HepG2 (cell line): Measurements from ENCODE around the gene NR5A2. TPM values are rescaled to one million over a fixed set of nuclear protein-coding genes. Genes with fewer than 3 reads are reported as not detected.

Experiments
- ATAC-seq: fragments of 200-7000 bp; cut with Tn5 transposase; 3 replicates; pipeline ENCODE4 v1.9.1; 2020; ENCODE audit warnings: mild to moderate bottlenecking, moderate library complexity
- BruUV-seq: library from RNA; stranded (reverse); fragments of 400-500 nt; replicated peaks from 2 replicates; lab custom pipeline; 2021; lab: Mats Ljungman, UMichigan
- CTCF ChIA-PET: fragments of 300-600 bp; formaldehyde crosslinking; extraction: SDS; loops from one replicate; lab custom pipeline; 2021; ENCODE audit warnings: low total read pairs, inconsistent platforms, low intra/inter-chr PET ratio; lab: Yijun Ruan, JAX
- POLR2A ChIA-PET: fragments of 350-600 bp; sonication (Branson Sonifier 250); formaldehyde crosslinking; loops from one replicate; lab custom pipeline; 2020; ENCODE audit warnings: antibody characterized with exemption, inconsistent platforms; lab: Yijun Ruan, JAX
- DNase-seq: peaks from one replicate; pipeline ENCODE4 v3.0.0-alpha.2; 2015; ENCODE audit warnings: low spot score
- FAIRE-seq: peaks from 3 replicates; lab custom pipeline; 2011; peaks lifted over from hg19 to GRCh38; lab: Jason Lieb, UNC
- H2AFZ ChIP-seq: one replicate; pipeline ENCODE4 v1.6.1; 2011; ENCODE audit warnings: low read length, inconsistent platforms
- H3K27ac ChIP-seq: fragments of 300-600 bp; 3 replicates; pipeline ENCODE4 v1.8.0; 2011; ENCODE audit warnings: mixed run types, mild to moderate bottlenecking, mixed read lengths, low read length, inconsistent platforms; ENCODE audit not compliant: insufficient read depth; ENCODE audit errors: extremely low read length
- H3K27me3 ChIP-seq, 2 experiments: fragments of 200-600 bp in 1 of 2; 2 replicates in 1 of 2; 3 replicates in 1 of 2; pipeline versions ENCODE4 v1.6.0 to v1.8.0; 2011; ENCODE audit warnings: low read length in 2 of 2, mild to moderate bottlenecking in 2 of 2, moderate library complexity in 2 of 2, inconsistent platforms in 1 of 2; ENCODE audit not compliant: insufficient read depth in 2 of 2, control insufficient read depth in 1 of 2
- H3K36me3 ChIP-seq, 2 experiments: fragments of 200-600 bp in 1 of 2; replicated peaks in 1 of 2; 2 replicates in 1 of 2; 3 replicates in 1 of 2; pipeline versions ENCODE4 v1.5.1 to v1.8.0; 2011; ENCODE audit warnings: low read length in 2 of 2, inconsistent platforms in 1 of 2; ENCODE audit not compliant: insufficient read depth in 2 of 2, control insufficient read depth in 1 of 2
- H3K4me1 ChIP-seq: 2 replicates; pipeline ENCODE4 v1.5.1; 2012; ENCODE audit warnings: low read length, inconsistent platforms; ENCODE audit not compliant: insufficient read depth
- H3K4me2 ChIP-seq: 2 replicates; pipeline ENCODE4 v1.6.0; 2011; ENCODE audit warnings: low read depth, low read length, inconsistent platforms
- H3K4me3 ChIP-seq, 3 experiments: fragments of 200-600 bp in 1 of 3; sonication (generic), shearing (Covaris generic) in 1 of 3; replicated peaks in 1 of 3; 2 replicates each; pipeline ENCODE4 v1.5.1; 2011 to 2016; ENCODE audit warnings: low read length in 3 of 3, inconsistent platforms in 2 of 3, low read depth in 2 of 3, mild to moderate bottlenecking in 2 of 3, control low read depth in 1 of 3, mixed read lengths in 1 of 3; ENCODE audit not compliant: insufficient read depth in 1 of 3
- H3K79me2 ChIP-seq: one replicate; pipeline ENCODE4 v1.6.1; 2011; ENCODE audit warnings: low read length, inconsistent platforms; ENCODE audit not compliant: insufficient read depth
- H3K9ac ChIP-seq: 2 replicates; pipeline ENCODE4 v1.6.0; 2011; ENCODE audit warnings: mild to moderate bottlenecking, low read depth, low read length, inconsistent platforms; ENCODE audit not compliant: insufficient read depth
- H3K9me3 ChIP-seq: 2 replicates; pipeline ENCODE4 v1.5.1; 2012; ENCODE audit warnings: mild to moderate bottlenecking, low read length
- H4K20me1 ChIP-seq: 2 replicates; pipeline ENCODE4 v1.6.0; 2011; ENCODE audit warnings: inconsistent platforms, mild to moderate bottlenecking, low read length, moderate library complexity; ENCODE audit not compliant: insufficient read depth
- ATM ChIP-seq: fragments of 450-650 bp; IDR thresholded peaks from 2 replicates; pipeline ENCODE4 v1.7.1; 2017; ENCODE audit warnings: mild to moderate bottlenecking, borderline replicate concordance
- FOXJ3 ChIP-seq: sonication (generic); formaldehyde crosslinking; IDR thresholded peaks from 2 replicates; pipeline ENCODE4 v1.4.0; 2020; ENCODE audit warnings: missing genetic modification reagents, mild to moderate bottlenecking, borderline replicate concordance
- HMGA1 ChIP-seq: sonication (generic); formaldehyde crosslinking; conservative IDR thresholded peaks from 2 replicates; pipeline ENCODE4 v1.4.0; 2020; ENCODE audit warnings: missing genetic modification reagents
- MEF2D ChIP-seq: sonication (generic); formaldehyde crosslinking; IDR thresholded peaks from 2 replicates; pipeline ENCODE4 v1.5.1; 2020; ENCODE audit warnings: mild to moderate bottlenecking, missing genetic modification reagents
- MLLT10 ChIP-seq: sonication (generic); formaldehyde crosslinking; IDR thresholded peaks from 2 replicates; pipeline ENCODE4 v1.4.0; 2020; ENCODE audit warnings: missing genetic modification reagents
- NFYC ChIP-seq: IDR thresholded peaks from 2 replicates; pipeline ENCODE4 v1.6.1; 2016; ENCODE audit warnings: missing genetic modification reagents, missing compliant biosample characterization
- SRSF4 ChIP-seq: fragments of 200-400 bp; formaldehyde crosslinking; IDR thresholded peaks from one replicate; pipeline ENCODE4 v1.6.1; 2018; ENCODE audit warnings: mild to moderate bottlenecking, low read depth, low read length, moderate library complexity; ENCODE audit not compliant: poor library complexity, severe bottlenecking
- U2AF1 ChIP-seq: fragments of 200-400 bp; formaldehyde crosslinking; optimal IDR thresholded peaks from 2 replicates; pipeline ENCODE3; 2017; ENCODE audit warnings: mild to moderate bottlenecking, low read depth, low read length
- ZBTB2 ChIP-seq: sonication (generic); formaldehyde crosslinking; IDR thresholded peaks from 2 replicates; pipeline ENCODE4 v1.8.0; 2022; ENCODE audit warnings: low read depth, missing genetic modification reagents
- ZFP82 ChIP-seq: sonication (generic); formaldehyde crosslinking; IDR thresholded peaks from 2 replicates; pipeline ENCODE4 v1.5.1; 2020; ENCODE audit warnings: mild to moderate bottlenecking, missing genetic modification reagents, borderline replicate concordance
- ZNF275 ChIP-seq: sonication (generic); formaldehyde crosslinking; IDR thresholded peaks from 2 replicates; pipeline ENCODE4 v1.8.0; 2022; ENCODE audit warnings: missing genetic modification reagents, mild to moderate bottlenecking, inconsistent platforms, borderline replicate concordance
- ZNF292 ChIP-seq: sonication (generic); formaldehyde crosslinking; IDR thresholded peaks from 2 replicates; pipeline ENCODE4 v1.8.1; 2022; ENCODE audit warnings: mild to moderate bottlenecking, low read depth, missing genetic modification reagents, borderline replicate concordance
- ZNF350 ChIP-seq: sonication (generic); formaldehyde crosslinking; IDR thresholded peaks from 2 replicates; pipeline ENCODE4 v1.4.0; 2020; ENCODE audit warnings: mild to moderate bottlenecking, low read depth, missing genetic modification reagents, borderline replicate concordance
- ZNF501 ChIP-seq: sonication (generic); formaldehyde crosslinking; IDR thresholded peaks from 2 replicates; pipeline ENCODE4 v1.5.1; 2020; ENCODE audit warnings: mild to moderate bottlenecking, moderate library complexity, missing genetic modification reagents
- ZNF562 ChIP-seq: sonication (generic); formaldehyde crosslinking; IDR thresholded peaks from 2 replicates; pipeline ENCODE4 v1.8.0; 2022; ENCODE audit warnings: missing genetic modification reagents, borderline replicate concordance
- ZNF766 ChIP-seq: sonication (generic); formaldehyde crosslinking; IDR thresholded peaks from 2 replicates; pipeline ENCODE4 v1.5.0; 2020; ENCODE audit warnings: missing genetic modification reagents, borderline replicate concordance
- WGBS: methylation state at CpG from one replicate; pipeline ENCODE4 v1.1.6; 2017; ENCODE audit warnings: low lambda C conversion rate; 5-methylcytosine and 5-hydroxymethylcytosine counted together
- in situ Hi-C: cut with HindIII; loops from 2 replicates; pipeline ENCODE4 v1.10.0; 2017; ENCODE audit warnings: low pct_unique_long_range_greater_than_20kb; ENCODE audit not compliant: extremely low pct_ligation_motif_present
- intact Hi-C: fragments of 100-400 bp; cut with micrococcal nuclease; formaldehyde crosslinking; loops from one replicate; pipeline ENCODE4 v1.10.0; 2022; ENCODE audit not compliant: unreplicated experiment
- polyA plus RNA-seq, 8 experiments: library from polyadenylated mRNA; depleted of rRNA in 3 of 8; stranded (reverse) in 7 of 8; unstranded in 1 of 8; fragments of >200 nt; fragmentation: Illumina TruSeq in 4 of 8; extraction: Trizol in 4 of 8; gene quantifications; 2 replicates each; pipeline versions ENCODE4 v1.2.1 to v1.2.3, GENCODE V29; 2011 to 2016; ENCODE audit warnings: low read depth in 4 of 8, missing spikeins in 1 of 8, mixed read lengths in 1 of 8; ENCODE audit not compliant: insufficient read depth in 1 of 8
- total RNA-seq, 5 experiments: library from RNA; depleted of rRNA; stranded (reverse); fragments of >200 nt; fragmentation: Illumina TruSeq; extraction: Trizol; gene quantifications; 2 replicates each; pipeline ENCODE4 v1.2.3, GENCODE V29; 2016; ENCODE audit warnings: low read depth in 1 of 5
- TF ChIP-seq, protein P1 (sequence below): sonication (generic); formaldehyde crosslinking; IDR thresholded peaks from 2 replicates; pipeline ENCODE4 v1.4.0; 2020; ENCODE audit warnings: mild to moderate bottlenecking, missing genetic modification reagents

Gene NR5A2
- total and polyA plus RNA-seq, 2 of the 13 experiments (the other 11 are each of a cell fraction or from before 2014, with no cell fraction given): 0.24 to 2.8 TPM

GRCh38 chr1:200015811-200016210 is 11.7 kb upstream of the NR5A2 start (continued):
- no peak for TF ChIP-seq ZBTB2 (CRISPR knock-in tag)
- no peak for TF ChIP-seq ZNF292 (CRISPR knock-in tag)
- TF ChIP-seq ZNF562 (CRISPR knock-in tag): no peak
- TF ChIP-seq HMGA1 (CRISPR knock-in tag): no peak
- TF ChIP-seq, all 625 proteins: peak for 0

DNA sequence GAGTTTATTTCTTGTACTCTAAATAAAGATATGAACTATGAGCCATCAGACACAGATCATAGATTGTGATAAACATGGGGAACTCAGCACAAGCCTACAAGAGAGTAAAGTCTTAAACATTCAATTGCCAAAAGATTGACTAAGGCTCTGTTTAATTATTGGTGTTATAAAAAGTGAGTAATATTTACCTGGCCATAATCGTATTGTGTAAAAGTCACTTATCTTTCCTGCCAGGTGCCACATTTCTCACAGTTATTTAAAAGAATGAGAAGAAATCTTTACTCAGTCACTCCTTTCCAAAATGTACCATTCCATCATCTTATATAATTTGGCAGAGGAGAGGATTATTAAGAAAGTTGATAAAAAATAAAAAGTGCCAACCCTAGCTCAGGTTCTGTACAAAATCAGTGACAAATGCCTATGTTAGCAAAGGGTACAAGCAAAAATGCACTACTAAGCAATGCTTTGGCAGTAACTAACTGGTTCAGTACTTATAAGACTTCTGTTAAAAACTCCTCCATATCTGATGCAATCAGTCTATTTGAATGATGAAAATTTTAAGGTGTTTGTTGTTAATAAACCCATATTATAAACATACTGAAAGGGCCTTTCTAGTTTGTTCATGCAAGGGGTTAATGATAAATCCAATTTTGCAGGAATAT is 5.8 kb upstream of the NR5A2 start:
- Histone ChIP-seq H3K36me3 (no peaks in the 10 kb centered on the region), H3K9me3 (no peaks in the 10 kb centered on the region), H2AFZ (no peak overlapping the region), H3K4me2 (no peak overlapping the region), H4K20me1 (no peaks in the 10 kb centered on the region), H3K4me1 (no peaks in the 10 kb centered on the region), H3K27ac (no peak overlapping the region), H3K27me3 (no peaks in the 10 kb centered on the region), H3K79me2 (no peaks in the 10 kb centered on the region), H3K9ac (no peak overlapping the region), H3K4me3 (no peak overlapping the region)
- POLR2A ChIA-PET: no interaction called here
- intact Hi-C loops: no loop called here
- BruUV-seq: no TSS peak
- in situ Hi-C loops: no loop called here
- FAIRE-seq (no peak), DNase-seq (no peak), ATAC-seq (no peak)
- TF ChIP-seq ZNF766 (CRISPR knock-in tag) (no peak), ZNF501 (no peak), MLLT10 (no peak), ATM (no peak), SRSF4 (no peak), FOXJ3 (CRISPR knock-in tag) (no peak), ZNF275 (CRISPR knock-in tag) (no peak), MEF2D (CRISPR knock-in tag) (no peak), NFYC (CRISPR knock-in tag) (no peak), ZFP82 (CRISPR knock-in tag) (no peak), U2AF1 (no peak), ZNF350 (CRISPR knock-in tag) (no peak)
- TF ChIP-seq, protein P1, sequence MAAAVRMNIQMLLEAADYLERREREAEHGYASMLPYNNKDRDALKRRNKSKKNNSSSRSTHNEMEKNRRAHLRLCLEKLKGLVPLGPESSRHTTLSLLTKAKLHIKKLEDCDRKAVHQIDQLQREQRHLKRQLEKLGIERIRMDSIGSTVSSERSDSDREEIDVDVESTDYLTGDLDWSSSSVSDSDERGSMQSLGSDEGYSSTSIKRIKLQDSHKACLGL (CRISPR knock-in tag): no peak
- CTCF ChIA-PET: no interaction called here
- 6% methylated on average over 1 of the region's 1 CpG for WGBS
